Endothelial cell of umbilical vein (primary cell): ENCODE data around the gene SH3BP4. TPM values are rescaled to one million over a fixed set of nuclear protein-coding genes. Genes with fewer than 3 reads are reported as not detected.

Source experiments
- BruUV-seq: library from RNA; stranded (reverse); fragments of 400-500 nt; replicated peaks from 2 replicates; lab custom pipeline; 2021; lab: Mats Ljungman, UMichigan
- CTCF ChIA-PET: fragments of 300-600, 350-600 bp; sonication (Branson Sonifier 250); formaldehyde crosslinking; loops from one replicate; lab custom pipeline; 2021; ENCODE audit warnings: antibody characterized with exemption, inconsistent platforms; lab: Charles Lee
- POLR2A ChIA-PET: fragments of 300-600, 350-600 bp; sonication (Branson Sonifier 250); formaldehyde crosslinking; loops from one replicate; lab custom pipeline; 2021; ENCODE audit warnings: antibody characterized with exemption, inconsistent platforms; lab: Charles Lee
- DNase-seq: peaks from one replicate; pipeline ENCODE4 v3.0.0-alpha.2; 2011; ENCODE audit warnings: low read depth, low spot score
- FAIRE-seq: peaks from 2 replicates; lab custom pipeline; 2011; peaks lifted over from hg19 to GRCh38; lab: Jason Lieb, UNC
- H2AFZ ChIP-seq: 2 replicates; pipeline ENCODE4 v1.6.0; 2012; ENCODE audit warnings: low read depth, low read length, control low read depth, inconsistent platforms
- H3K27ac ChIP-seq: 2 replicates; pipeline ENCODE4 v1.5.1; 2011; ENCODE audit warnings: low read depth, mild to moderate bottlenecking, control low read depth, low read length, moderate library complexity; ENCODE audit not compliant: insufficient read depth
- H3K27me3 ChIP-seq, 2 experiments: 2 replicates each; pipeline versions ENCODE4 v1.6.0 to v1.6.1; 2011; ENCODE audit warnings: low read length in 2 of 2, mixed read lengths in 1 of 2; ENCODE audit not compliant: control insufficient read depth in 2 of 2, insufficient read depth in 2 of 2
- H3K36me3 ChIP-seq, 2 experiments: 2 replicates in 1 of 2; 3 replicates in 1 of 2; pipeline ENCODE4 v1.5.1; 2011; ENCODE audit warnings: low read length in 2 of 2, mild to moderate bottlenecking in 1 of 2, moderate library complexity in 1 of 2; ENCODE audit not compliant: control insufficient read depth in 2 of 2, insufficient read depth in 2 of 2; ENCODE audit errors: extremely low read depth in 1 of 2
- H3K4me1 ChIP-seq: 3 replicates; pipeline ENCODE4 v1.5.1; 2011; ENCODE audit warnings: mild to moderate bottlenecking, low read length; ENCODE audit not compliant: control insufficient read depth, insufficient read depth; ENCODE audit errors: extremely low read depth
- H3K4me2 ChIP-seq: 2 replicates; pipeline ENCODE4 v1.6.1; 2011; ENCODE audit warnings: low read length, control low read depth, mixed read lengths; ENCODE audit not compliant: insufficient read depth
- H3K4me3 ChIP-seq, 3 experiments: fragments of 200-600 bp in 1 of 3; sonication (generic), shearing (Covaris generic) in 1 of 3; replicated peaks in 1 of 3; 2 replicates each; pipeline ENCODE4 v1.5.1; 2011 to 2016; ENCODE audit warnings: control low read depth in 3 of 3, low read length in 3 of 3, mild to moderate bottlenecking in 2 of 3, inconsistent platforms in 1 of 3, low read depth in 1 of 3, moderate library complexity in 1 of 3; ENCODE audit not compliant: insufficient read depth in 1 of 3
- H3K79me2 ChIP-seq: 2 replicates; pipeline ENCODE4 v1.6.0; 2012; ENCODE audit warnings: low read length, inconsistent platforms; ENCODE audit not compliant: control insufficient read depth, insufficient read depth
- H3K9ac ChIP-seq: replicated peaks from 2 replicates; pipeline ENCODE3; 2011; ENCODE audit warnings: low read length, control low read depth; ENCODE audit not compliant: insufficient read depth; ENCODE audit errors: extremely low read depth
- H3K9me1 ChIP-seq: replicated peaks from 3 replicates; pipeline ENCODE4 v1.6.0; 2011; ENCODE audit warnings: mild to moderate bottlenecking, low read length; ENCODE audit not compliant: control insufficient read depth, insufficient read depth; ENCODE audit errors: extremely low read depth
- H3K9me3 ChIP-seq: replicated peaks from 2 replicates; pipeline ENCODE4 v1.5.1; 2012; ENCODE audit warnings: low read length, inconsistent platforms; ENCODE audit not compliant: control insufficient read depth, insufficient read depth
- H4K20me1 ChIP-seq: replicated peaks from 2 replicates; pipeline ENCODE3; 2011; ENCODE audit warnings: mild to moderate bottlenecking, low read length; ENCODE audit not compliant: control insufficient read depth, insufficient read depth; ENCODE audit errors: extremely low read depth
- EZH2 ChIP-seq: IDR thresholded peaks from 2 replicates; pipeline ENCODE4 v1.6.1; 2012; ENCODE audit warnings: borderline replicate concordance, low read depth, mild to moderate bottlenecking, moderate library complexity, low read length, inconsistent platforms; ENCODE audit not compliant: severe bottlenecking
- FOS ChIP-seq: IDR thresholded peaks from 2 replicates; pipeline ENCODE4 v1.6.1; 2011; ENCODE audit warnings: mild to moderate bottlenecking, low read length, moderate library complexity, borderline replicate concordance; ENCODE audit not compliant: insufficient read depth
- GATA2 ChIP-seq: IDR thresholded peaks from 2 replicates; pipeline ENCODE4 v1.7.0; 2011; ENCODE audit warnings: low read depth, mild to moderate bottlenecking, moderate library complexity, mixed read lengths, low read length; ENCODE audit not compliant: insufficient read length, insufficient read depth
- JUN ChIP-seq: IDR thresholded peaks from 2 replicates; pipeline ENCODE4 v1.6.1; 2011; ENCODE audit warnings: borderline replicate concordance, low read depth; ENCODE audit not compliant: insufficient read length, insufficient read depth
- MYC ChIP-seq: IDR thresholded peaks from one replicate; pipeline ENCODE4 v1.6.1; 2011; ENCODE audit warnings: mild to moderate bottlenecking, low read depth, low read length
- POLR2A ChIP-seq: IDR thresholded peaks from 2 replicates; pipeline ENCODE4 v1.6.1; 2012; ENCODE audit warnings: low read depth, mild to moderate bottlenecking, control low read depth, low read length
- POLR2AphosphoS5 ChIP-seq: IDR thresholded peaks from 2 replicates; pipeline ENCODE4 v1.6.1; 2012; ENCODE audit warnings: low read depth, mild to moderate bottlenecking, control low read depth, low read length, moderate library complexity; ENCODE audit not compliant: insufficient read depth
- dilution Hi-C: fragments of 300-500 bp; cut with MboI; formaldehyde crosslinking; loops from one replicate; pipeline ENCODE4 v1.15.0; 2019; ENCODE audit warnings: low sequenced_read_pairs; ENCODE audit not compliant: extremely low pct_ligation_motif_present
- intact Hi-C: fragments of 100-400 bp; cut with micrococcal nuclease; formaldehyde crosslinking; loops from one replicate; pipeline ENCODE4 v1.10.0; 2022
- polyA plus RNA-seq, 4 experiments: library from polyadenylated mRNA; depleted of rRNA in 3 of 4; stranded (reverse) in 3 of 4; unstranded in 1 of 4; fragments of >200 nt; gene quantifications; 2 replicates each; pipeline versions ENCODE4 v1.2.1 to v1.2.3, GENCODE V29; 2011 to 2012; ENCODE audit warnings: missing spikeins in 1 of 4
- total RNA-seq: library from RNA; stranded (reverse); gene quantifications from 2 replicates; pipeline ENCODE4 v1.2.3, GENCODE V29; 2021
- TF ChIP-seq, protein P1 (sequence below): IDR thresholded peaks from 2 replicates; pipeline ENCODE4 v1.6.1; 2011; ENCODE audit not compliant: insufficient read depth, insufficient read length
- TF ChIP-seq, protein P2 (sequence below), 2 donors: IDR thresholded peaks; 1 replicate in 1 of 2; 2 replicates in 1 of 2; pipeline ENCODE4 v1.5.1; 2011; ENCODE audit warnings: low read length in 2 of 2, mild to moderate bottlenecking in 2 of 2, moderate library complexity in 2 of 2, control low read depth in 1 of 2, inconsistent platforms in 1 of 2, low read depth in 1 of 2; ENCODE audit not compliant: insufficient read depth in 1 of 2; ENCODE audit errors: extremely low read depth in 1 of 2

The SH3BP4 gene
- total and polyA plus RNA-seq, 2 donors (not counting 3 experiments of a cell fraction or from before 2014, with no cell fraction given) = 85.2 to 100.0 TPM

DNA sequence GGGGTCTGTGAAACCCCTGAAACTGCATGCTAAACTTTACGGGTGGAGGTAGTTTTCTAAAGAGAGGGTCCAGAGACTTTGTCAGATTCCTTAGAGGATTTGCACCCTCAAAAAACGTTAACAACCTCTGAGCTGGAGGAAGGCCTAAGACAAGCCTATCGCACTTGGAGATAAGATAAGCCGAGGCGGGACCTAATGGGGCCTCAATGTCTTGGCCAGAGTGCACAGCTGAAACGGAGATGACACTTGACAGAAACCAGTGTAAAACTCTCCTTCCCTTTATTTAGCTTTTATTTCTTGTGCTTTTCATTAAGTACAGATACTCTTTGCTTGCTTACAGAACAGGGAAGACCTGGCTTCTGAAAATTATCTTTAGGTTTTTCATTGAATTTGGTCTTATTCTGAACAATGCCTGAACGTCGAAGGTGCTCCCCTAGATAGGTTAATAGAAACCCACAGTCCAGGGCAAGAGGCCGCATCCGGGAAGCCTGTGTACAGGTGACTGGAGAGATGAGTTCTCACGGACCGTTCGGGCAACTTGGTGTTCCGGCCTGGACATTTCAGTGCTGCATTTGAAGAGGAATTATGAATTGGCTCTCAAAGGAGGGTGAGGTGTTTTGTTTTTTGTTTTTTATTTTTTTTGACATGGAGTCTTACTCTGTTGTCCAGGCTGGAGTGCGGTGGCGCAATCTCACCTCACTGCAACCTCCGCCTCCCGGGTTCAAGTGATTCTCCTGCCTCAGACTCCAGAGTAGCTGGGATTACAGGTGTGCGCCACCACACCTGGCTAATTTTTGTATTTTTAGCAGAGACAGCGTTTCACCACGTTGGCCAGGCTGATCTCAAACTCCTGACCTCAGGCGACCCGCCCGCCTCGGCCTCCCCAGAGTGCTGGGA is 49.7 kb downstream of the SH3BP4 start:
- H3K4me2 ChIP-seq = no peak overlapping the region

More for the DNA sequence above, 49.7 kb downstream of the SH3BP4 start:
- H3K9me3 ChIP-seq = no peaks in the 10 kb centered on the region
- H3K27me3 ChIP-seq = no peaks in the 10 kb centered on the region
- ChIA-PET POLR2A (no interaction called here), CTCF (interaction anchor here (0.9 to 1.1 kb wide), 2 partner anchors 45 to 115 kb away, joined by 3 read pairs; no protein-coding TSS in a partner anchor)
- H3K36me3 ChIP-seq = peaks cover 10 to 18% of the 10 kb centered on the region in 2 experiments
- intact Hi-C loops = no loop called here
- no peak overlapping the region for H3K9ac ChIP-seq
- TF ChIP-seq GATA2 (no peak), MYC (no peak), FOS (no peak), POLR2AphosphoS5 (no peak), POLR2A (no peak), EZH2 (no peak), JUN (no peak)
- TF ChIP-seq, protein P1, sequence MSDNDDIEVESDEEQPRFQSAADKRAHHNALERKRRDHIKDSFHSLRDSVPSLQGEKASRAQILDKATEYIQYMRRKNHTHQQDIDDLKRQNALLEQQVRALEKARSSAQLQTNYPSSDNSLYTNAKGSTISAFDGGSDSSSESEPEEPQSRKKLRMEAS = no peak
- TF ChIP-seq, protein P2, sequence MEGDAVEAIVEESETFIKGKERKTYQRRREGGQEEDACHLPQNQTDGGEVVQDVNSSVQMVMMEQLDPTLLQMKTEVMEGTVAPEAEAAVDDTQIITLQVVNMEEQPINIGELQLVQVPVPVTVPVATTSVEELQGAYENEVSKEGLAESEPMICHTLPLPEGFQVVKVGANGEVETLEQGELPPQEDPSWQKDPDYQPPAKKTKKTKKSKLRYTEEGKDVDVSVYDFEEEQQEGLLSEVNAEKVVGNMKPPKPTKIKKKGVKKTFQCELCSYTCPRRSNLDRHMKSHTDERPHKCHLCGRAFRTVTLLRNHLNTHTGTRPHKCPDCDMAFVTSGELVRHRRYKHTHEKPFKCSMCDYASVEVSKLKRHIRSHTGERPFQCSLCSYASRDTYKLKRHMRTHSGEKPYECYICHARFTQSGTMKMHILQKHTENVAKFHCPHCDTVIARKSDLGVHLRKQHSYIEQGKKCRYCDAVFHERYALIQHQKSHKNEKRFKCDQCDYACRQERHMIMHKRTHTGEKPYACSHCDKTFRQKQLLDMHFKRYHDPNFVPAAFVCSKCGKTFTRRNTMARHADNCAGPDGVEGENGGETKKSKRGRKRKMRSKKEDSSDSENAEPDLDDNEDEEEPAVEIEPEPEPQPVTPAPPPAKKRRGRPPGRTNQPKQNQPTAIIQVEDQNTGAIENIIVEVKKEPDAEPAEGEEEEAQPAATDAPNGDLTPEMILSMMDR (IDR thresholded peaks at IDR 0.05; ENCODE audit: extremely low read depth in 1 of 2, insufficient read depth in 1 of 2, low read depth in 1 of 2, low read length in 2 of 2) = no peak
- FAIRE-seq (no peak), DNase-seq (no peak)
- BruUV-seq = no TSS peak
- H2AFZ ChIP-seq = no peak overlapping the region
- no peak overlapping the region for H3K4me3 ChIP-seq
- peaks cover 88% of the 10 kb centered on the region for H3K79me2 ChIP-seq
- dilution Hi-C loops = no loop called here
- H3K4me1 ChIP-seq = peaks cover 41% of the 10 kb centered on the region
- H3K9me1 ChIP-seq = no peaks in the 10 kb centered on the region
- no peak overlapping the region for H3K27ac ChIP-seq
- H4K20me1 ChIP-seq = no peaks in the 10 kb centered on the region
